GM12878 (cell line): Measurements from ENCODE around the gene ERC1. TPM values are rescaled to one million over a fixed set of nuclear protein-coding genes. Genes with fewer than 3 reads are reported as not detected.

Experiments used
- BACH1 ChIP-seq: fragments of 450-650 bp; IDR thresholded peaks from 2 replicates; pipeline ENCODE4 v1.6.1; 2017; ENCODE audit warnings: mild to moderate bottlenecking, borderline replicate concordance
- NFIC ChIP-seq: IDR thresholded peaks from 2 replicates; pipeline ENCODE4 v1.6.1; 2012; ENCODE audit warnings: low read depth, mild to moderate bottlenecking, inconsistent platforms, low read length, moderate library complexity
- POLR2AphosphoS2 ChIP-seq: IDR thresholded peaks from 2 replicates; pipeline ENCODE4 v1.6.1; 2011; ENCODE audit warnings: low read depth, mild to moderate bottlenecking, low read length, improper control_type of control experiment, moderate library complexity
- ZNF274 ChIP-seq: IDR thresholded peaks from one replicate; pipeline ENCODE4 v1.8.0; 2011; ENCODE audit not compliant: insufficient read length, insufficient read depth
- polyA plus RNA-seq, 11 experiments: library from polyadenylated mRNA; depleted of rRNA in 4 of 11; unstranded in 6 of 11; stranded (reverse) in 5 of 11; fragments of >200 nt; fragmentation: Nextera tagmentation in 4 of 11; fragmentation: Illumina TruSeq in 1 of 11; extraction: Ambion mirVana in 4 of 11; extraction: Trizol in 1 of 11; gene quantifications; 1 replicate in 1 of 11; 2 replicates in 10 of 11; pipeline versions ENCODE4 v1.2.1 to v1.2.3, GENCODE V29; 2011 to 2016; ENCODE audit warnings: inconsistent platforms in 2 of 11, missing spikeins in 2 of 11, low read depth in 1 of 11
- total RNA-seq, 4 experiments: library from RNA; depleted of rRNA in 3 of 4; stranded (reverse); fragments of >200 nt in 3 of 4; fragmentation: Illumina TruSeq in 1 of 4; extraction: Trizol in 1 of 4; gene quantifications; 2 replicates each; pipeline versions ENCODE4 v1.2.1 to v1.2.3, GENCODE V29; 2013 to 2021
- TF ChIP-seq, protein P1 (sequence below): fragments of 450-650 bp; IDR thresholded peaks from 2 replicates; pipeline ENCODE4 v1.6.1; 2017; ENCODE audit warnings: antibody characterized with exemption, mild to moderate bottlenecking, moderate library complexity
- TF ChIP-seq, protein P2 (sequence below): fragments of 450-650 bp; IDR thresholded peaks from 2 replicates; pipeline ENCODE4 v1.6.1; 2014; ENCODE audit warnings: mild to moderate bottlenecking
- TF ChIP-seq, protein P3 (sequence below), 3 experiments: IDR thresholded peaks in 2 of 3; conservative IDR thresholded peaks in 1 of 3; 2 replicates each; pipeline ENCODE4 v1.5.1; 2011; ENCODE audit warnings: low read depth in 3 of 3, low read length in 3 of 3, mild to moderate bottlenecking in 3 of 3, control low read depth in 2 of 3, moderate library complexity in 2 of 3, inconsistent platforms in 1 of 3, mixed read lengths in 1 of 3; ENCODE audit not compliant: control insufficient read depth in 2 of 3, insufficient read depth in 1 of 3; ENCODE audit errors: extremely low read depth in 1 of 3

ERC1 gene
- total and polyA plus RNA-seq, 10 of the 15 experiments (the other 5 are each of a cell fraction or from before 2014, with no cell fraction given) = 0.75 to 8.0 (median 5.0) TPM

DNA sequence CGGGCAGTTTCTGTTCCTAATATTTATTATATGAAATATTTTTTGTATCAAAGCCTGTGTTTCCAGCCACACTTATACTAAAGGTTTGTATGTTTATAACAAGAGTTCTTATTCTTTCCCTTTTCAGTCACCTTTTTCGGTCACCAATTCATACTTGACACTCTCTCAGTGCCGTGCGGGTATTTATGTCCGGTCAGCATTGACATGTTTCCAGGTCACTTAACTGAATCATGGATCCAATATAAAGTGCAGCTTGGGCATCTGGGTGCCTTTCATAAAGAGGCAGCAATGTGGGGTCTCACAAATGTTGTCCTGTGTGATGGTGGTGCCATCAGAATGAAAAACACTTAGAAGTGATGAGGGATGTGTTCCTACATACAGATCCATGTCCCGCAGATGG, 141.3 kb downstream of the ERC1 start (continued):
- TF ChIP-seq, protein P1, sequence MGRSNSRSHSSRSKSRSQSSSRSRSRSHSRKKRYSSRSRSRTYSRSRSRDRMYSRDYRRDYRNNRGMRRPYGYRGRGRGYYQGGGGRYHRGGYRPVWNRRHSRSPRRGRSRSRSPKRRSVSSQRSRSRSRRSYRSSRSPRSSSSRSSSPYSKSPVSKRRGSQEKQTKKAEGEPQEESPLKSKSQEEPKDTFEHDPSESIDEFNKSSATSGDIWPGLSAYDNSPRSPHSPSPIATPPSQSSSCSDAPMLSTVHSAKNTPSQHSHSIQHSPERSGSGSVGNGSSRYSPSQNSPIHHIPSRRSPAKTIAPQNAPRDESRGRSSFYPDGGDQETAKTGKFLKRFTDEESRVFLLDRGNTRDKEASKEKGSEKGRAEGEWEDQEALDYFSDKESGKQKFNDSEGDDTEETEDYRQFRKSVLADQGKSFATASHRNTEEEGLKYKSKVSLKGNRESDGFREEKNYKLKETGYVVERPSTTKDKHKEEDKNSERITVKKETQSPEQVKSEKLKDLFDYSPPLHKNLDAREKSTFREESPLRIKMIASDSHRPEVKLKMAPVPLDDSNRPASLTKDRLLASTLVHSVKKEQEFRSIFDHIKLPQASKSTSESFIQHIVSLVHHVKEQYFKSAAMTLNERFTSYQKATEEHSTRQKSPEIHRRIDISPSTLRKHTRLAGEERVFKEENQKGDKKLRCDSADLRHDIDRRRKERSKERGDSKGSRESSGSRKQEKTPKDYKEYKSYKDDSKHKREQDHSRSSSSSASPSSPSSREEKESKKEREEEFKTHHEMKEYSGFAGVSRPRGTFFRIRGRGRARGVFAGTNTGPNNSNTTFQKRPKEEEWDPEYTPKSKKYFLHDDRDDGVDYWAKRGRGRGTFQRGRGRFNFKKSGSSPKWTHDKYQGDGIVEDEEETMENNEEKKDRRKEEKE = no peak
- TF ChIP-seq, protein P2, sequence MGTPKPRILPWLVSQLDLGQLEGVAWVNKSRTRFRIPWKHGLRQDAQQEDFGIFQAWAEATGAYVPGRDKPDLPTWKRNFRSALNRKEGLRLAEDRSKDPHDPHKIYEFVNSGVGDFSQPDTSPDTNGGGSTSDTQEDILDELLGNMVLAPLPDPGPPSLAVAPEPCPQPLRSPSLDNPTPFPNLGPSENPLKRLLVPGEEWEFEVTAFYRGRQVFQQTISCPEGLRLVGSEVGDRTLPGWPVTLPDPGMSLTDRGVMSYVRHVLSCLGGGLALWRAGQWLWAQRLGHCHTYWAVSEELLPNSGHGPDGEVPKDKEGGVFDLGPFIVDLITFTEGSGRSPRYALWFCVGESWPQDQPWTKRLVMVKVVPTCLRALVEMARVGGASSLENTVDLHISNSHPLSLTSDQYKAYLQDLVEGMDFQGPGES = no peak
- TF ChIP-seq, protein P3, sequence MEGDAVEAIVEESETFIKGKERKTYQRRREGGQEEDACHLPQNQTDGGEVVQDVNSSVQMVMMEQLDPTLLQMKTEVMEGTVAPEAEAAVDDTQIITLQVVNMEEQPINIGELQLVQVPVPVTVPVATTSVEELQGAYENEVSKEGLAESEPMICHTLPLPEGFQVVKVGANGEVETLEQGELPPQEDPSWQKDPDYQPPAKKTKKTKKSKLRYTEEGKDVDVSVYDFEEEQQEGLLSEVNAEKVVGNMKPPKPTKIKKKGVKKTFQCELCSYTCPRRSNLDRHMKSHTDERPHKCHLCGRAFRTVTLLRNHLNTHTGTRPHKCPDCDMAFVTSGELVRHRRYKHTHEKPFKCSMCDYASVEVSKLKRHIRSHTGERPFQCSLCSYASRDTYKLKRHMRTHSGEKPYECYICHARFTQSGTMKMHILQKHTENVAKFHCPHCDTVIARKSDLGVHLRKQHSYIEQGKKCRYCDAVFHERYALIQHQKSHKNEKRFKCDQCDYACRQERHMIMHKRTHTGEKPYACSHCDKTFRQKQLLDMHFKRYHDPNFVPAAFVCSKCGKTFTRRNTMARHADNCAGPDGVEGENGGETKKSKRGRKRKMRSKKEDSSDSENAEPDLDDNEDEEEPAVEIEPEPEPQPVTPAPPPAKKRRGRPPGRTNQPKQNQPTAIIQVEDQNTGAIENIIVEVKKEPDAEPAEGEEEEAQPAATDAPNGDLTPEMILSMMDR (IDR thresholded peaks at IDR 0.05 in 2 of 3, conservative IDR thresholded peaks at IDR 0.05 in 1 of 3; ENCODE audit: control insufficient read depth in 2 of 3, extremely low read depth in 1 of 3, insufficient read depth in 1 of 3, low read depth in 3 of 3, low read length in 3 of 3) = no peak
- TF ChIP-seq BACH1 (no peak), ZNF274 (no peak), POLR2AphosphoS2 (no peak), NFIC (no peak)
